GM23338 (cell line): ENCODE data around the gene CACNB1. TPM values are rescaled to one million over a fixed set of nuclear protein-coding genes. Genes with fewer than 3 reads are reported as not detected.
A peak's percentile ranks its signal among the peaks of the same experiment; 100 is the strongest.

Experiments
- ATAC-seq: fragments of 200-7000 bp; cut with Tn5 transposase; 3 replicates; pipeline ENCODE4 v1.9.1; 2020
- DNase-seq: peaks from one replicate; pipeline ENCODE4 v3.0.0-alpha.2; 2015; ENCODE audit warnings: low spot score
- H2AFZ ChIP-seq: fragments of 200-600 bp; sonication (generic); 2 replicates; pipeline ENCODE4 v1.8.0; 2016; ENCODE audit warnings: antibody characterized with exemption, mild to moderate bottlenecking, moderate library complexity
- H3F3A ChIP-seq: fragments of 200-600 bp; sonication (generic); replicated peaks from 2 replicates; pipeline ENCODE4 v1.8.0; 2017; ENCODE audit warnings: antibody characterized with exemption, mixed run types, low read depth
- H3K27ac ChIP-seq: fragments of 200-600 bp; sonication (generic); 2 replicates; pipeline ENCODE4 v1.6.1; 2016; ENCODE audit warnings: low read depth
- H3K27me3 ChIP-seq: fragments of 200-600 bp; sonication (generic); 2 replicates; pipeline ENCODE4 v1.8.0; 2016; ENCODE audit warnings: mild to moderate bottlenecking, mixed run types, moderate library complexity; ENCODE audit not compliant: insufficient read depth
- H3K36me3 ChIP-seq: fragments of 200-600 bp; sonication (generic); 2 replicates; pipeline ENCODE4 v1.8.0; 2016; ENCODE audit warnings: mild to moderate bottlenecking; ENCODE audit not compliant: insufficient read depth
- H3K4me1 ChIP-seq: fragments of 200-600 bp; sonication (generic); 2 replicates; pipeline ENCODE4 v1.8.0; 2016; ENCODE audit warnings: mild to moderate bottlenecking, moderate library complexity; ENCODE audit not compliant: insufficient read depth
- H3K4me2 ChIP-seq: fragments of 200-600 bp; sonication (generic); 2 replicates; pipeline ENCODE4 v1.7.1; 2017; ENCODE audit warnings: mixed run types
- H3K4me3 ChIP-seq: fragments of 200-600 bp; sonication (generic); 2 replicates; pipeline ENCODE4 v1.6.1; 2016; ENCODE audit warnings: mixed run types
- H3K79me2 ChIP-seq: fragments of 200-600 bp; sonication (generic); replicated peaks from 2 replicates; pipeline ENCODE4 v1.8.0; 2017; ENCODE audit warnings: mild to moderate bottlenecking; ENCODE audit not compliant: insufficient read depth
- H3K9me2 ChIP-seq: fragments of 200-600 bp; sonication (generic); 2 replicates; pipeline ENCODE4 v1.8.0; 2017; ENCODE audit not compliant: insufficient read depth
- H4K20me1 ChIP-seq: fragments of 200-600 bp; sonication (generic); replicated peaks from 2 replicates; pipeline ENCODE4 v1.8.0; 2017; ENCODE audit warnings: mild to moderate bottlenecking; ENCODE audit not compliant: insufficient read depth
- H3K27ac Mint-ChIP-seq: 2 replicates; pipeline ENCODE4 v1.8.0; 2020; ENCODE audit warnings: inconsistent platforms, mild to moderate bottlenecking, moderate library complexity, mixed read lengths
- H3K27me3 Mint-ChIP-seq: 3 replicates; pipeline ENCODE4 v1.8.0; 2022; ENCODE audit warnings: low read depth, mild to moderate bottlenecking, moderate library complexity, mixed read lengths, inconsistent platforms; ENCODE audit not compliant: insufficient read depth, poor library complexity
- H3K36me3 Mint-ChIP-seq: 3 replicates; pipeline ENCODE4 v1.8.0; 2021; ENCODE audit warnings: low read depth, mild to moderate bottlenecking, inconsistent platforms, moderate library complexity, mixed read lengths
- H3K4me1 Mint-ChIP-seq: 3 replicates; pipeline ENCODE4 v1.8.0; 2020; ENCODE audit warnings: mild to moderate bottlenecking, inconsistent platforms, mixed read lengths
- H3K4me3 Mint-ChIP-seq: 3 replicates; pipeline ENCODE4 v1.8.0; 2021; ENCODE audit warnings: moderate library complexity, mild to moderate bottlenecking, inconsistent platforms, mixed read lengths
- H3K9me3 Mint-ChIP-seq: 3 replicates; pipeline ENCODE4 v1.8.0; 2020; ENCODE audit warnings: moderate library complexity, mild to moderate bottlenecking, inconsistent platforms, mixed read lengths
- EZH2 ChIP-seq: fragments of 200-600 bp; sonication (generic); IDR thresholded peaks from one replicate; pipeline ENCODE4 v1.8.0; 2017; ENCODE audit warnings: antibody characterized with exemption, mild to moderate bottlenecking, low read depth; ENCODE audit not compliant: unreplicated experiment
- NANOG ChIP-seq: IDR thresholded peaks from 2 replicates; pipeline ENCODE4 v1.6.1; 2016; ENCODE audit warnings: antibody characterized with exemption, borderline replicate concordance
- polyA plus RNA-seq: library from polyadenylated mRNA; unstranded; fragments of >200 nt; fragmentation: Nextera tagmentation; extraction: Ambion mirVana; gene quantifications from 2 replicates; pipeline ENCODE4 v1.2.1, GENCODE V29; 2016
- total RNA-seq: library from RNA; depleted of rRNA; stranded (reverse); fragments of >200 nt; shearing (Covaris generic); gene quantifications from 2 replicates; pipeline ENCODE4 v1.2.3, GENCODE V29; 2014
- TF ChIP-seq, protein P1 (sequence below): IDR thresholded peaks from one replicate; pipeline ENCODE4 v1.6.1; 2018; ENCODE audit warnings: antibody characterized with exemption; ENCODE audit not compliant: unreplicated experiment
- TF ChIP-seq, protein P2 (sequence below): fragments of 250-450 bp; sonication (Bioruptor Pico); IDR thresholded peaks from 2 replicates; pipeline ENCODE4 v1.5.0; 2020; ENCODE audit warnings: mild to moderate bottlenecking, moderate library complexity

The CACNB1 gene
- total and polyA plus RNA-seq, 2 experiments from 2014 or later = 8.4 to 13.1 TPM

DNA sequence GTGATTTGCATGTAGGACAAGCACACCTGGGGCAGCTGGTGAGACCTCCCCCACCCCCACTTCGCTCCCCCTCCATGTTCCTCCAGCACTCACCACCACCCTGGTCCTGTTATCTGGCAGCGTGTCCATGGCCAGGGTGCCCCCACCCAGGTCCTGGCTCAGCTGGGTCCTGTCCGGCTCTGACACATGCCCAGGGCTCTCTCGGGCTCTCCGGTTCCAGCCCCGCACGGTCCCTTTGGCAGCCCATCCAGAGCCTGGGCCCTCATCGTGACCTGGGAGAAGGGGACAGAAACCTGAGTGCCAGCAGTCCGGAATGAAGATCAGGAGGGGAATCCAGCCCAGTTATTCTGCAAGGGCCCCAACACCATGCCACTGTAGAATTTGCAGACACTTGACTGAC lies 57.9 kb downstream of the CACNB1 start:
- peaks cover 7% of the 10 kb centered on the region for H3K27me3 Mint-ChIP-seq
- no peaks in the 10 kb centered on the region; the same call in 2 of the 3 replicates for H3K4me1 Mint-ChIP-seq
- Histone ChIP-seq H4K20me1 (no peaks in the 10 kb centered on the region), H2AFZ (peak overlapping the region; percentile 43; the same call in 1 of the 2 replicates), H3K9me2 (no peaks in the 10 kb centered on the region), H3F3A (no peaks in the 10 kb centered on the region), H3K4me2 (no peak overlapping the region), H3K27ac (no peak overlapping the region), H3K36me3 (no peaks in the 10 kb centered on the region), H3K79me2 (no peaks in the 10 kb centered on the region), H3K4me3 (no peak overlapping the region), H3K27me3 (no peaks in the 10 kb centered on the region), H3K4me1 (no peaks in the 10 kb centered on the region)
- no peaks in the 10 kb centered on the region for H3K9me3 Mint-ChIP-seq
- H3K27ac Mint-ChIP-seq = no peak overlapping the region
- ATAC-seq (no peak), DNase-seq (no peak)
- no peaks in the 10 kb centered on the region for H3K36me3 Mint-ChIP-seq
- no peak overlapping the region for H3K4me3 Mint-ChIP-seq
- TF ChIP-seq NANOG (no peak), EZH2 (no peak)
- TF ChIP-seq, protein P1, sequence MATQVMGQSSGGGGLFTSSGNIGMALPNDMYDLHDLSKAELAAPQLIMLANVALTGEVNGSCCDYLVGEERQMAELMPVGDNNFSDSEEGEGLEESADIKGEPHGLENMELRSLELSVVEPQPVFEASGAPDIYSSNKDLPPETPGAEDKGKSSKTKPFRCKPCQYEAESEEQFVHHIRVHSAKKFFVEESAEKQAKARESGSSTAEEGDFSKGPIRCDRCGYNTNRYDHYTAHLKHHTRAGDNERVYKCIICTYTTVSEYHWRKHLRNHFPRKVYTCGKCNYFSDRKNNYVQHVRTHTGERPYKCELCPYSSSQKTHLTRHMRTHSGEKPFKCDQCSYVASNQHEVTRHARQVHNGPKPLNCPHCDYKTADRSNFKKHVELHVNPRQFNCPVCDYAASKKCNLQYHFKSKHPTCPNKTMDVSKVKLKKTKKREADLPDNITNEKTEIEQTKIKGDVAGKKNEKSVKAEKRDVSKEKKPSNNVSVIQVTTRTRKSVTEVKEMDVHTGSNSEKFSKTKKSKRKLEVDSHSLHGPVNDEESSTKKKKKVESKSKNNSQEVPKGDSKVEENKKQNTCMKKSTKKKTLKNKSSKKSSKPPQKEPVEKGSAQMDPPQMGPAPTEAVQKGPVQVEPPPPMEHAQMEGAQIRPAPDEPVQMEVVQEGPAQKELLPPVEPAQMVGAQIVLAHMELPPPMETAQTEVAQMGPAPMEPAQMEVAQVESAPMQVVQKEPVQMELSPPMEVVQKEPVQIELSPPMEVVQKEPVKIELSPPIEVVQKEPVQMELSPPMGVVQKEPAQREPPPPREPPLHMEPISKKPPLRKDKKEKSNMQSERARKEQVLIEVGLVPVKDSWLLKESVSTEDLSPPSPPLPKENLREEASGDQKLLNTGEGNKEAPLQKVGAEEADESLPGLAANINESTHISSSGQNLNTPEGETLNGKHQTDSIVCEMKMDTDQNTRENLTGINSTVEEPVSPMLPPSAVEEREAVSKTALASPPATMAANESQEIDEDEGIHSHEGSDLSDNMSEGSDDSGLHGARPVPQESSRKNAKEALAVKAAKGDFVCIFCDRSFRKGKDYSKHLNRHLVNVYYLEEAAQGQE = no peak
- TF ChIP-seq, protein P2, sequence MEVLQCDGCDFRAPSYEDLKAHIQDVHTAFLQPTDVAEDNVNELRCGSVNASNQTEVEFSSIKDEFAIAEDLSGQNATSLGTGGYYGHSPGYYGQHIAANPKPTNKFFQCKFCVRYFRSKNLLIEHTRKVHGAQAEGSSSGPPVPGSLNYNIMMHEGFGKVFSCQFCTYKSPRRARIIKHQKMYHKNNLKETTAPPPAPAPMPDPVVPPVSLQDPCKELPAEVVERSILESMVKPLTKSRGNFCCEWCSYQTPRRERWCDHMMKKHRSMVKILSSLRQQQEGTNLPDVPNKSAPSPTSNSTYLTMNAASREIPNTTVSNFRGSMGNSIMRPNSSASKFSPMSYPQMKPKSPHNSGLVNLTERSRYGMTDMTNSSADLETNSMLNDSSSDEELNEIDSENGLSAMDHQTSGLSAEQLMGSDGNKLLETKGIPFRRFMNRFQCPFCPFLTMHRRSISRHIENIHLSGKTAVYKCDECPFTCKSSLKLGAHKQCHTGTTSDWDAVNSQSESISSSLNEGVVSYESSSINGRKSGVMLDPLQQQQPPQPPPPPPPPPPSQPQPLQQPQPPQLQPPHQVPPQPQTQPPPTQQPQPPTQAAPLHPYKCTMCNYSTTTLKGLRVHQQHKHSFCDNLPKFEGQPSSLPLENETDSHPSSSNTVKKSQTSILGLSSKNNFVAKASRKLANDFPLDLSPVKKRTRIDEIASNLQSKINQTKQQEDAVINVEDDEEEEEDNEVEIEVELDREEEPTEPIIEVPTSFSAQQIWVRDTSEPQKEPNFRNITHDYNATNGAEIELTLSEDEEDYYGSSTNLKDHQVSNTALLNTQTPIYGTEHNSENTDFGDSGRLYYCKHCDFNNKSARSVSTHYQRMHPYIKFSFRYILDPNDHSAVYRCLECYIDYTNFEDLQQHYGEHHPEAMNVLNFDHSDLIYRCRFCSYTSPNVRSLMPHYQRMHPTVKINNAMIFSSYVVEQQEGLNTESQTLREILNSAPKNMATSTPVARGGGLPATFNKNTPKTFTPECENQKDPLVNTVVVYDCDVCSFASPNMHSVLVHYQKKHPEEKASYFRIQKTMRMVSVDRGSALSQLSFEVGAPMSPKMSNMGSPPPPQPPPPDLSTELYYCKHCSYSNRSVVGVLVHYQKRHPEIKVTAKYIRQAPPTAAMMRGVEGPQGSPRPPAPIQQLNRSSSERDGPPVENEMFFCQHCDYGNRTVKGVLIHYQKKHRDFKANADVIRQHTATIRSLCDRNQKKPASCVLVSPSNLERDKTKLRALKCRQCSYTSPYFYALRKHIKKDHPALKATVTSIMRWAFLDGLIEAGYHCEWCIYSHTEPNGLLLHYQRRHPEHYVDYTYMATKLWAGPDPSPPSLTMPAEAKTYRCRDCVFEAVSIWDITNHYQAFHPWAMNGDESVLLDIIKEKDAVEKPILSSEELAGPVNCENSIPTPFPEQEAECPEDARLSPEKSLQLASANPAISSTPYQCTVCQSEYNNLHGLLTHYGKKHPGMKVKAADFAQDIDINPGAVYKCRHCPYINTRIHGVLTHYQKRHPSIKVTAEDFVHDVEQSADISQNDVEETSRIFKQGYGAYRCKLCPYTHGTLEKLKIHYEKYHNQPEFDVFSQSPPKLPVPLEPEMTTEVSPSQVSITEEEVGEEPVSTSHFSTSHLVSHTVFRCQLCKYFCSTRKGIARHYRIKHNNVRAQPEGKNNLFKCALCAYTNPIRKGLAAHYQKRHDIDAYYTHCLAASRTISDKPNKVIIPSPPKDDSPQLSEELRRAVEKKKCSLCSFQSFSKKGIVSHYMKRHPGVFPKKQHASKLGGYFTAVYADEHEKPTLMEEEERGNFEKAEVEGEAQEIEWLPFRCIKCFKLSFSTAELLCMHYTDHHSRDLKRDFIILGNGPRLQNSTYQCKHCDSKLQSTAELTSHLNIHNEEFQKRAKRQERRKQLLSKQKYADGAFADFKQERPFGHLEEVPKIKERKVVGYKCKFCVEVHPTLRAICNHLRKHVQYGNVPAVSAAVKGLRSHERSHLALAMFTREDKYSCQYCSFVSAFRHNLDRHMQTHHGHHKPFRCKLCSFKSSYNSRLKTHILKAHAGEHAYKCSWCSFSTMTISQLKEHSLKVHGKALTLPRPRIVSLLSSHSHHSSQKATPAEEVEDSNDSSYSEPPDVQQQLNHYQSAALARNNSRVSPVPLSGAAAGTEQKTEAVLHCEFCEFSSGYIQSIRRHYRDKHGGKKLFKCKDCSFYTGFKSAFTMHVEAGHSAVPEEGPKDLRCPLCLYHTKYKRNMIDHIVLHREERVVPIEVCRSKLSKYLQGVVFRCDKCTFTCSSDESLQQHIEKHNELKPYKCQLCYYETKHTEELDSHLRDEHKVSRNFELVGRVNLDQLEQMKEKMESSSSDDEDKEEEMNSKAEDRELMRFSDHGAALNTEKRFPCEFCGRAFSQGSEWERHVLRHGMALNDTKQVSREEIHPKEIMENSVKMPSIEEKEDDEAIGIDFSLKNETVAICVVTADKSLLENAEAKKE (CRISPR knock-in tag) = no peak
